Stimulated activated CD4-positive, alpha-beta T cell treated with anti-CD3 and anti-CD28 coated beads, Interleukin-4, amount 100 ng/mL, for 4 hours (primary cell): ENCODE data around the gene ADAMTS19.

ENCODE experiments used
- DNase-seq, 2 experiments: peaks; one replicate each; pipeline ENCODE4 v3.0.0-alpha.2; 2020

ADAMTS19 gene

DNA sequence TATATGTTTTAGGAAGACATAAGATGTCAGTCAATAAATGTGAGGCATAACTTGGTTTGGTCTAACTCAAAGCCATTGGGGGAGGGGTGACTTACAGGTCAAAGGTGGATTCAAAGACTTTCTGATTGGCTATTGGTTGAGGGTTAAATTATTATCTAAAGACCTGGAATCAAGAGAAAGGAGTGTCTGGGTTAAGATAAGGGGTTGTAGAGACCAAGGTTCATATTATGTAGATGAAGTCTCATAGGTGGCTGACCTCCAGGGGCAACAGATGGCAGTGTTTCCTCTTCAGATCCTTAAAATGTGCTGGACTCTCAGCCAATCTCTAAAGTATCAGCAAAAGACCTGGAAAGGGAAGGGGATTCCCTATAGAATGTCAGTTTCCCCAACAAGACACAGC is 236.5 kb downstream of the ADAMTS19 start:
- DNase-seq, result no peak

DNA sequence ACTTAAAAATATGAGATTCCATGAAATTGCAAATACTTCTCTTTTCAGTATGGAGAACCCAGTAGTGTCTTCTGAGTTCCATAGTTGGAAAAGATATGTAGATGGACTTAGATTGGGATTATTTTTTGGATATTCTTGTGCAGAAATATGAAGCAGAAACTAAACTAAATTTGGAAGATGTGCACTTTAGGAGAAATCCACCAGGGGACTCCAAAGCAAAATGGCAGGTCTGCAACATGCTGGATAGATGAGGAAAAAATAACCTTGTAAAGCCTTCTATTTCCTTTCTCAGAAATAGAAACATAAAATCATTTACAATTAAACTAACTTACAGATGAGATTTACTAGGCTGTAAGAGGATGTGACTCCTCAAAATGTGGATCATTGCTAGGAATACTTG is 238.6 kb downstream of the ADAMTS19 start:
- no peak for DNase-seq

DNA sequence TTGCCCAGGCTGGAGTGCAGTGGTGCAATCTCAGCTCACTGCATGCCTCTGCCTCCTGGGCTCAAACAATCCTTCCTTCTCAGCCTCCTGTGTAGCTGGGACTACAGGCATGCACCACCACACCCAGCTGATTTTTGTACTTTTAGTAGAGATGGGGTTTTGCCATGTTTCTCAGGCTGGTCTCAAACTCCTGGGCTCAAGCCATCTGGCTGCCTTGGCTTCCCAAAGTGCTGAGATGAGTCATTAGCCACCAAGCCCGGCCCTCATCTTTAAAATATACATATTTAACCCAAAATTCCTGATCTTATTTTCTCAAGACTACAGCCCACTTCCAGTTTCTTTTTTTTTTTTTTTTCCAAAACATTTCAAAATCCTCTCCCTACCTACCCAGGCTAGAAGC is 256.1 kb downstream of the ADAMTS19 start:
- DNase-seq, result no peak

DNA sequence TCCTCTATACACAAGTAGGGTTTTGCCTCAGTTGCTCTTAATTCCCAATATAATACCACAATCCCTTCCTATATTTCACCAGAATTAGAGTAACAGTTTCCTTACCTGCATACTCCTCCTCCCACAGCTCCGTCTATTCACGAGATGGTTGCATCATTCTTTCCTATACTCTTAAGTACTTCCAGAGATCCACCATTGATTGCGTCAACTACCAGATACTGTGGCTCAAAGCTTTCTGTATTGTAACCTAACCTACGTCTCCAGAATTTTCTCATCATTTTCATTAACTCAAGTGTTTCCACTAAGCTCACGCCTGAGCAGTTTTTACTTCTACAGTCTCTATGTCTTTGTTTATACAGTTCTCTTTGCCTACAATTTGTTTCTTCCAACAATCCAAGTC is 256.6 kb downstream of the ADAMTS19 start:
- no peak for DNase-seq

DNA sequence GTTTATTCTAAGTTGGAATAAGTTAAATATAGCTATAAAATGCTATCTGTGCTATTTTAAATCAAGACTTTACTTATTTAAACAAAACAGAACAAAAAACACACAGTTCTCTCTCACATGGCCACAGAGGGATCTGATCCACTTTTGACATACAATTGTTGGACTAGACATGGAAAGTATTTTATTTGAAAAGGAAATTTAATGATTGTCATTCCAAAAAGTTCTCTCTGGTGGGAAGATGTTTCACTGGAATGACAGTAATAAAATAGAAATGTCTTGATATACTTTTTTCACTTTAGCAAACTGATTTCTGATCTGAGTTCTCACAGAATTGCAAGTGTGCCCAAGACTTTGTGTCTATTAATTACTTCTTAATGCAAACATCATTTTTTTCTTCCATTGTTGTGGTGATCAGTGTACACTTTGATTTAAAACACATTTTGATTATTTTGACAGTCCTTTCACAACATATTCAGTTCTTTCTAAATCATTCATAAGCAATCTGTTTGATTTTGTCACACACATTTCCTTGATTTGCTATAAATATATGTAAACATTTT is 257.7 kb downstream of the ADAMTS19 start:
- no peak for DNase-seq

DNA sequence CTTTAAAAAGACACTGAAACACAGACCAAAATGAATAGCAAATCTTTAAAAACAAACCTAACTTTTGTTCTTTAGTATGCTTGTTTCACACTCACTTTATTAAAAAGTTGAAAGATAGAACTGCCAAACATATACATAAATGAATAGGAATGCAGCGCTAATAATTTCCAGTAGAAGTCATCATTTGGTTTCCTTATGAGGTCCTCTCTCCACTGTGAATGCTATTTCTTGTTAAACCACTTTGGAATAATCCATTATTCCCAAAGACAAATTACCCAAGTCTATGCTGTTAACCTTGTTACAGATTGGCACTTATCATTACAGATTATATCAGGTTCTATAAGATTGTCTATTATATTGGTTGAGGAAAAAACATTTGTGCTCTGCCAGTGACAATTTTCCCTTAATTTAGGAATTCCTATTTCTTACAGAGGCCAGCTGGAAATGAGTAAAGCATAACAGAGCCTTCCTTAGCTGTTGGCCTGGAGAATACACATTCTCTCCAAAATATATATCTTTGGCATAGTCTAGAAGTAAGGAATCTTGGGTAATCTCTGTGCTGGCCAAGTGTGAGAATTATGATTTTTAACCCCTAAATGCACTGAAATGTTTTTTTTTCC is 258.5 kb downstream of the ADAMTS19 start:
- no peak for DNase-seq

DNA sequence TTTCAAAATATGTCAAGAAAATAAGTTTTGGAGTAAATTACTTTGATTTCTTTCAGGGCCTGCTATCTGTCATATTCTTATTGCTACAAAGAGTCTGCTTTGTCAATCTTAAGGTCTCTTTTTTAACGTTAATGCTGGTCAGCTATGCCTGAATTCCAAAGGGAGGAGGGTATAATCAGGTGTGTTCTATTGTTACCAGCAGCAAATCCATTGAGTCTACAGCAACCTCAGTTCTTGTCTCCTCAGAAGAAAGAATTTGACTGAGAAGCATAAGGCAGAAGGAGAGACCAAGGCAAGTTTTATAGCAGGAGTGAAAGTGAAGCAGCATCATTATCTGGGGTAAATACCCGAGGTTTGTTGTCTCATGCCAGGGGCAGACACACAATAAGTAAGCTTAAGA is 264.1 kb downstream of the ADAMTS19 start:
- DNase-seq, result no peak

DNA sequence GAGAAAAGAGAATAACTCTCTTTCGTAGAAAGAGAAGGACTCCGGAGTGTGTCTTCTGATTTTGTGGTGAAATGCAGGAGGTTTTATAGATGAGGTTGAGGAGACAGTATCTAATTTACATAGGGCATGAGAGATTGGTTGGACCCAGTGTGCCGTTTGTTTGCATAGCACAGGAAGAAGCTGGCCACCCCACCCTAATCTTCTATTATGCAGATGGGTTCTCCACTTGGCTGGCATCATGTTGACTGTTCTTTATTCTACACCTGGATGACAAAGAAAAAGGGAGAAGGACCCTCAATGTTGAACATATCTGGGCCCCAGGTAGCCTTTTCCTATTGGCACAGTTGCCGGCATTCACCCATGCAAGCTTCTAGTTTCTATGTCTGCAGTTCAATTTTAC is 264.5 kb downstream of the ADAMTS19 start:
- no peak for DNase-seq

DNA sequence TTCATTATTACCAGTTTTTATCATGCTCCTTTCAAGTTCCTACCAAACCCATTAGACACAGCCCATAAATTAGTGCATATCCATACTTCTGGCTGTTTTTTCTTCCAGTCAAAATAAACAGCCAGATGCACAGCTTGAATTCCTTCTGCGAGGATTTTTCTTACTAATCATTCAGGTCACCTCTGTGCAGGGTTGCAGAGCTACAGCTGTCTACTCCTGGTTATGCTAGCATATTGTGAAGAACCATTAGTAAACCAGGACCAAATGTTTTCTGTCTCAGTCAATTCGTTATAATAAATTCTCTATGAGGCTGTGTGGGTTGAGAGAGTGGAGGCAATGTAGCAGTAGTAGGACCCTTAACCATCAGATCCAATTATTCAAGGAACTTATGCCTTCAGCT is 279.7 kb downstream of the ADAMTS19 start:
- DNase-seq, result no peak

DNA sequence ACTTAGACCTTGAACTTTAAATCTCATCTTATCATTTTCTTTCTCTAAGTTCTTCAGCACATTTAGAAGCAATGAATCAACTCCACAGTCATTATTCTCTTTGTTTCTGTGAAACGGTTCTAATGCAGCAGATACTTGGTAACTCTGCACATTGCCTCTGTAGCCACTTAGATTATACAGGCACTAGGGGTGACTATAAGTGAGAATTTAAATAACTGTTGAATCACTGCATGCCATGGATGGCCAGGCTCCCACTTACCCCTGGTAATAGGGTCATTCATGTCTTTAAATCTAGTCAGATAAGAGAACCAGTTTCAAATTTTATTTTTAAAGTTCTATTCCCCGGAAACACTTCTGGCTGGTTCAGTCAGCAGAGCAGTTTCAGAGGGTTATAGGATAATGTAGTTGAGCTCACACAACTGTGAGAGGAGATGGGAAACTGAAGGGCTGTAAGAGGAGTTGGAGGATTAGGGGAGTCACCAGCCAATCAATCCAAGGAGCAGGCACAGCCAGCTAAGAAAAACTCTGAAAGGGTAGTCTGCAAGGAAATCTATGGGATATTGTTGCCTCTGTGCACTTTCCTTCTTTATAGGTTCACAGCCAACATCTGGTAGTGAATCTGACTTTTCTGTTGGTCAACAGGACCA is 283.6 kb downstream of the ADAMTS19 start:
- DNase-seq, result no peak

DNA sequence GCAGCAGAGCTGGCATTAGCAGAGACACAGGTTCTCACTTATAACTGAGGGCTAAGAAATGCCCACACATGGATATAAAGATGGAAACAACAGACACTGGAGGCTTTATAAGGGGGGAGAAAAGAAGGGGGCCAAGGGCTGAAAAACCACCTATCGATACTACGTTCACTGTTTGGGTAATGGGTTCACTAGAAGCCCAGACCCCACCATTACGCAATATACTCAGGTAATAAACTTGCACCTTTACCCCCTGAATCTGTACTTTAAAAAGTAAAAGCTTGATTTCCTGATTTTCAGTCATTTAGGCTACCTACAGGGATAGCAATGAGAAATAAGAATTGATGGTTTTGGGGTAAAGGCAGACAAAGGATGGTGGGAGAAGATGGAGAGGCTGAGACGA is 285.9 kb downstream of the ADAMTS19 start:
- no peak for DNase-seq

DNA sequence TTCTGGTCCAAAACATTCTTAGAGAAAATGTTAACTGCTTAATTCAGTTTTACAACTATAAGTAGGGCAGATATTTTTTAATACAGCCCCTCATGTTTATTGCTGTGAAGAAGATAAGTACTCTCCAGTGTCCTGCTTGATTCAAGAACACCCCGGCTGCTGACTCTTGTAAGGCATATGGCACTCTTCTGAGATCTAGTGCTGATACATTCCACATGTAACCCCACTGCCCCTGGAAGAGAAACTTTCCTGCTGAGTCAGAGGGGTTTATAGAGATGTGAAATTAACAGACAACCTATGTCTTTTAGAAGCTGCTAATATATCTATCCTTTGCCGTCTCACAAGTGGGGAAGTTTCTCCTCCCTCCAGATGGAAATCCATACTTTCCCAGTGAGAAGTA is 286.8 kb downstream of the ADAMTS19 start:
- DNase-seq, result no peak

DNA sequence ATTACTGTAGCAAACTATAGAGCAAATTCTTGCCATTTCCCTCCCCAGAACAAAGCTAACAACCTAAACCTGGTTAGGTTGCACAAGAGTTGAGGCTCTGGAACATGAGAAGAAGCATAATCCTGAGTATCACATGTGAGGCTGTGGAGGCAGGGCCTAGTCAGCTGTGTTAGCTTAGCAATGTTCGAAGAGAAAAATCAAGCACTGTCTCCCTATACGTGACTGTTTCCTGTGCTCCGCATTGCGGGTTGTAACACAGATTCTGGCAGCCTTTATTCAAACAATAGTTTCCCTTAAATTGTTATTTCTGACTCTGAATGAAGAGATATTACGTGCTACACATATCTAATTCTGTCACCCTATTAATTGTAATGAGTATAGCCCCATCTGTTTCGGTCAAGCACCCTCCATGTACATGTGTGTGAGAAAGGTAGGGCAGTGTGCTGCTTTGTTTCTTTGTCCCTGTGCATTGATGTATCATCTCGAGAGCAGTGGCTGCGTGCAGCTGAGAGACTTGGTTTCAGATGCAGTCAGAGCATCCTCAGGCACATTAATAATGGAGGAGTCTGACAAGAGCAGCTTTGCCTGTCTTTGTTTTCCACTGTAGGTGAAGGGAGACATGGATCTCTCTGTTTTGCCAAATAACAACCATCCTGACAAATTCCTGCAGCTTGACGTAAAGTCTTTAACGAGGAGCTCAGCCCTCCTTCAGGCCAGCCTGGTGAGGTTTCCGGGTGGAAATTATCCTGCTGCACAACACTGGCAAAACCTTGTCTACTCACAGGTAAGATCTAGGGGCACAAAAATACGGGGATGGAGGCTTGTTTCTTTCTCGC is 287.7 kb downstream of the ADAMTS19 start, which contains the start of gene MINAR2:
Gene MINAR2 (plus strand): TSS at position 523 of the 836 bp plus-strand sequence. CDS start 97 bp downstream, at position 620.
- no peak for DNase-seq

DNA sequence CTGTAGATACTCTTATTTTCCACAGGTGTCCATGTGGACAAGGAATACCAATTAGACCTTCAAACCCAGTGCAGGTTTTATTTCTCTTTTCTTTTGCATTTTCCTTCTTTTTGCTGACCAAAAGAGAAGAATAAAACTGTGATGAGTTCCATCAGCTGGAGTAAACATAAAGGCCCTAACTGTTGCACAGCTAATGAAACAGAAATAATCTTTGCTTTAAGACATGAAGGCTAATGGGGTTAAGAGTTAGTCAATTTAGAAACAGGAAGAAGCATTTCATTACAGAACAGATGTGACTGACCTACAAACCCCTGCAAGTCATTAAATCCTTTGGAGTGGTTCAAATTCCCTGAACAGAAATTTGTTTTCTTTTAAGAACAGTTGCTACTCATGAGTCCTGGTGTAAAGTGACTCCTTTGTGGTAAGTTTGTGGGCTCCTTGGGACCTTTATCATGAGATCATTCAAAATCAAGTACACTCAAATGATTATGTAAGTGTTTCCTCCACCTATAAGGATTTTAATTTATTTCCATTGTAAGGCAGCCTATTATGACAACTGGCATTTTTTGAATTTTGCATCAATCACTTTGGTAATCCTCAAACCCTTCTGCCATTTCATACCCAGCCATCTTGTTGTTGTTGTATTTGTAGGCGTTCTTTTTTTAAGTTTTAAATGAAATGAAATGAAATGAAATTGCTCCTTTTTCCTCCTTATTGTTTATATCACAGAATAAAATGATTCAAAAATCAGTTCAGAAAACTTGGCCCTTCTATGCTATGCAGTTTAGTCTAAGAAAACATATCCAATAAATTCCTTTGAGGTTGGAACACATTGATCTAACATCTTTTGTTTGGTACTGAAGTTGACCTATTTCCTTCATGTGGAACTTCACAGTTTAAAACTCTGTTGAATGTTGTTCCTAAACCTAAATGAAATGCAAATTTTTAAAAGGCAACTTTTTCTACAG is 289.1 kb downstream of the ADAMTS19 start:
- no peak for DNase-seq

DNA sequence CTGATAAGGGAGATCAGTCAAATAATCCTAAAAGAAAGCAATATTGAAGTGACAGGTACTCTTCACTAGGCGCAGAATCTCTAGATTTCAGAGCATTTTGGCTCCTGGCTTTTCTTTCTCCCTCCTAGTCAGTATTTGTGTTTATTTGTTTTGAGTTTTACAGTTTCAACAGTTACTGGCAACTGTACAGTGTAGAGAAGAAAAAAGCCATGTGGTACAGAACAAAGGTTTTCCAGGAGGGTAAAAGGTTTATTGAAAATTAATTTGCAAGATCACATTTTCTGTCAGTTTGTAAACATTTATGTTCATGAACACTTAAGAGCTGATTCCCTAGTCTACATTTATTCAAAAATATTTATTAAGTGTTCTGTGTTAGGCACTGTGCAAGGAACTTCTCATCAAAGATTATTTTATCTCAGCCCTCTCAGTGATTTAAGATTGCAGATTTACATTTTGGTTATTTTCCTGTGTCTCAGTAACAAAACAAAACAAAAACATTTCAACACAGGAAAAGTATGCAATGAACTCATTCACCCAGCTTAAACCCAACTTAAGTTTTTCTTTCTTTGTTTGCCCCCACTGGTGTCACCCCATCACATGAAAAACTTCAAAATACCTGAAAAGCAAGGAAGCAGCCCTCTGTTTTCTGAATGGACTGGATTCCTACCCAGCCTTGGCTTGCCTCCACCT is 300.7 kb downstream of the ADAMTS19 start:
- no peak for DNase-seq

DNA sequence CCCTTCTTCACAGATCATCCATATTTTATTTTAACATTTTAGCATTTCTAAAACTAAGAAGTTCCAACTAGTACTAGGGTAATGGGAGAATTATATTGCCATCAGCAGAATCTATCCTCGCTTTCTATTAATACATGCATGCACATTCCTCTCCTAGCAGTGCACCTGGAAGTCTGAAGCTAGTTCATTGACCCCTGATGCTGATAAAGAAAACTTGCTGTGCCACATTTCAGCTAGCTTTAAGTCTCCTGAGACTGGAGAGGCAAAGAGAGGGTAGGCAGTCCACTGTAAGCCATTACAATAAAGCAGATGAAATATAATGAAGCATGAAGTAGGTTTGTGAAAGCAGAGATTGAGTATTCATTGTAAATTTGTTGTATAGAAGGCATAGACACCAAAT is 303.6 kb downstream of the ADAMTS19 start:
- no peak for DNase-seq

DNA sequence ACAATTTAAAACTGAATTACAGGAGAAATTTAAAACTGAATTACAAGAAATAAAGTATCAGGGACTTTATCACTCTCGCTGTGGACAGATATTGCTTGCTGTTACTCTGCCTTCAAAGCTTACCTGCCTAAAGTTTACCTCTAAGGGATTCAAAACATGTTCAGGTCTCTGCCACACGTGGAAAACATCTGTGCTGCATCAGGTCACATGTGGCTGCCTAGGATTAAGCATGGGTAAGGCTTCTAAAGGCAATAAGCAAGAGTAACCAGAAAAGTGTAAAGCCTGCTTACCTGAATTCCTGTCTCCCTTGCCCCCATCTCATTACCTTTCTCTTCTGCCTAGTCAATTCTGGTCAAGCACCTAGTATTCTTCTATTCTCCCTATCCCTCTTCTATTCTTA is 306.7 kb downstream of the ADAMTS19 start:
- DNase-seq, result no peak

DNA sequence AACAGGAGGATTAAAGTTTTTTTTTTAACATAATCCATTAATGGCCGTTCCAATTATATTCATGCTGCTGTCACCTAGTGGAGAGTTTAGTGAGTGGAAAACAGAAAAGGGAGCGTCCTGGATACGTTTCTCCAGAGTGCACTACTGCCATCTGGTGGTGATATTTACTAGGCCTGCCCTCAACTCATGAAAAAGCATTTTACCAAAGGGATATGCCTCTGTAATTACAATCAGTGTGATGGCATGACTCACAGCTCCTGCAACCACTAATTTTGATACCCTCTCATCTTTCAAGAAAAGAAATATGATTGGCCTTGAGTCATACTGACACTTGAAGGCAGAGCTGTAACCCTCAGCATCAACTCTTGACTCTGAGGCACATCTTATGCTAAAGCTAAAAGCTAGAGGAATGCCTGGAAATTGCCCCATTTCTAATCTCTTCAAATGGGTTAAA is 307.9 kb downstream of the ADAMTS19 start:
- DNase-seq, result peak; percentile 39 to 45

DNA sequence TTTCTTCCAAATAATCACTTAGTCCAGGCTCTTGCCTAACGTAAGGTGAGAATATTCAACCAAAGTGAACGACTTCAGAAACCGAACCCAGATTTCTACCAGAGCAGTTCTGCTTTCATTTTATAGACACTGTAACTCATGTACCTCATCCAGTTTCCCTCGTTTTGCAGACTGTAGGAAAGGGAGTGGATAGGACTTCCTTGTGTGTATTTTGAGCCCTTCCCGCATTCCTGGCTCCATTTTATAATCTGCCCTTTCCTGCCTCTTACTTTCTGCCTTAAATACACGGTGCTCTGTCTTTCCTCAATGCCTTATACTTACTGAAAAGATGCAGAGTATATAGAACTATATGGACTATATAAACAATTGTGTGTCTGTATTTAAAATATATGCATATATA is 308.6 kb downstream of the ADAMTS19 start:
- no peak for DNase-seq

DNA sequence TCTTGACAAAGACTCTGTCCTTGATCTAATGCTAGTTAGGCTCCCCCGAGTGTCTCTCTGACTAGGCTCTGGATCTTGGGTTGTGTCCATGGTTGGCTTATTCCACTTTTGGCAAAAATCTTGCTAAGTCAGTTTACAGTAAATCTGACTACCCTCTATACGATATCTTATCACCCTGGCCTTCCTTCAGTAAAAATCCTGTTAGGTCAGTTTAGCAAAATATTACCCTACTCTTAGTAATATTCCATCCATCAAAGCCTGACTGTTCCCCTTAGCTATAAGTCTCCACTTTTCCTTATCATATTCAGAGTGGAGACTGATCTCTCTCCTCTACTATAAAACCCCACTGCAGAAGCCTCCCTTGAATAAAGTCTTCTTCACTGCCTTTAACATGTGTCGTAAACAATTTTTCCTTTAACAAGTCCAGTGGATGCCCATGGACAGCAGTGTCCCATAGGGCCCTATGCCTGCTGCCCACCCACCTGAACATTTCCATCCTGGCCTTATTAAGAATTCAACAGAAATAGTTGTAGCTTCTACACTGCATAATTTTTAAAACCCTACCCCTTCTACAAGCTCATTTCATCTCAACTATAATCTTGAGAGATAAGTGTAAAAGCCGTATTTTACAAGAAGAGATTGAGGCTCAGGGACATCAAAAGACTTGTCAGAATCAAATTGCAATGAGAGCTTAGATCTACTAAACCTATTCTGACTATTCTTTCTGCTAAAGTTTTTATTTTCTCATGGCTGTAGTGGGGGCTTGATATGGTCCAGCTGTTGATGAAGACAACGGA is 310.1 kb downstream of the ADAMTS19 start:
- DNase-seq, result no peak
